Ovary (tissue), 9 donors: ENCODE measurements around the gene NF1. TPM values are rescaled to one million over a fixed set of nuclear protein-coding genes. Genes with fewer than 3 reads are reported as not detected.

Source experiments
- DNase-seq, 5 donors: peaks; one replicate each; pipeline ENCODE4 v3.0.0-alpha.2; 2019 to 2020
- H3K27ac ChIP-seq, 2 donors: fragments of 200-600 bp; one replicate each; pipeline versions ENCODE4 v1.5.1 to v1.8.0; 2019 to 2022
- H3K27me3 ChIP-seq: fragments of 200-600 bp; one replicate; pipeline ENCODE4 v1.8.0; 2022
- H3K36me3 ChIP-seq: fragments of 200-600 bp; sonication (generic); one replicate; pipeline ENCODE4 v1.5.1; 2019
- H3K4me1 ChIP-seq: one replicate; pipeline ENCODE4 v1.8.1; 2013; ENCODE audit warnings: mild to moderate bottlenecking, moderate library complexity; ENCODE audit not compliant: insufficient read depth
- H3K4me3 ChIP-seq: fragments of 200-600 bp; sonication (generic); one replicate; pipeline ENCODE4 v1.5.1; 2017
- H3K9me3 ChIP-seq, 2 donors: fragments of 200-600 bp in 1 of 2; sonication (generic) in 1 of 2; one replicate each; pipeline versions ENCODE4 v1.5.1 to v1.8.1; 2013 to 2019; ENCODE audit warnings: mild to moderate bottlenecking in 1 of 2, moderate library complexity in 1 of 2
- EP300 ChIP-seq: sonication (generic); formaldehyde crosslinking; IDR thresholded peaks from one replicate; pipeline ENCODE4 v1.6.1; 2017; ENCODE audit warnings: antibody characterized with exemption
- POLR2A ChIP-seq: fragments of 450-650 bp; IDR thresholded peaks from one replicate; pipeline ENCODE4 v1.6.1; 2017; ENCODE audit warnings: antibody characterized with exemption, mild to moderate bottlenecking, moderate library complexity
- WGBS, 3 donors: extraction: QIAGEN DNeasy Blood & Tissue Kit in 1 of 3; methylation state at CpG; one replicate each; pipeline versions ENCODE4 v1.1.5 to v1.1.7; 2013 to 2017; 5-methylcytosine and 5-hydroxymethylcytosine counted together
- intact Hi-C, 4 donors: fragments of 100-400 bp; cut with DNase I; formaldehyde crosslinking; loops; one replicate each; pipeline versions ENCODE4 v1.11.0 to v1.15.1; 2022 to 2023
- polyA plus RNA-seq, 2 donors: library from polyadenylated mRNA; stranded (reverse); fragments of 200-250 nt in 1 of 2; fragments of 350-450 nt in 1 of 2; fragmentation: Illumina TruSeq in 1 of 2; extraction: RNeasy Lipid Tissue Mini Kit (QIAGEN cat#74804) in 1 of 2; gene quantifications; one replicate each; pipeline ENCODE4 v1.2.3, GENCODE V29; 2013 to 2014
- total RNA-seq, 7 donors: library from RNA; depleted of rRNA in 2 of 7; stranded (reverse); fragments of >200 nt in 2 of 7; fragmentation: NEBNext Ultra II Directional in 3 of 7; extraction: Animal tissue kit (Norgen Biotek cat#: 25700) in 3 of 7; gene quantifications; one replicate each; pipeline versions ENCODE4 v1.1.0 to v1.2.4, GENCODE V29; 2016 to 2023
- TF ChIP-seq, protein P1 (sequence below), 3 donors: fragments of 450-650 bp in 2 of 3; fragments of 200-600 bp in 1 of 3; IDR thresholded peaks; one replicate each; pipeline versions ENCODE4 v1.5.1 to v1.8.0; 2016 to 2022; ENCODE audit warnings: antibody characterized with exemption in 3 of 3, mild to moderate bottlenecking in 1 of 3
- donor health status: DM: no; HTN: no; CAD: no; lungs with moderate emphysema.
- donor health status: DM: no; HTN: no; CAD: no.
- donor health status: Bipolar disorder and iron deficiency.
- donor health status: DM: yes; HTN: yes; CAD: no.
- donor health status: DM: no; HTN: no; CAD: no.
- donor health status: DM: yes; HTN: yes; CAD: no.

The NF1 gene
- total and polyA plus RNA-seq, 9 donors: 11.1 to 62.0 (median 57.0) TPM

DNA sequence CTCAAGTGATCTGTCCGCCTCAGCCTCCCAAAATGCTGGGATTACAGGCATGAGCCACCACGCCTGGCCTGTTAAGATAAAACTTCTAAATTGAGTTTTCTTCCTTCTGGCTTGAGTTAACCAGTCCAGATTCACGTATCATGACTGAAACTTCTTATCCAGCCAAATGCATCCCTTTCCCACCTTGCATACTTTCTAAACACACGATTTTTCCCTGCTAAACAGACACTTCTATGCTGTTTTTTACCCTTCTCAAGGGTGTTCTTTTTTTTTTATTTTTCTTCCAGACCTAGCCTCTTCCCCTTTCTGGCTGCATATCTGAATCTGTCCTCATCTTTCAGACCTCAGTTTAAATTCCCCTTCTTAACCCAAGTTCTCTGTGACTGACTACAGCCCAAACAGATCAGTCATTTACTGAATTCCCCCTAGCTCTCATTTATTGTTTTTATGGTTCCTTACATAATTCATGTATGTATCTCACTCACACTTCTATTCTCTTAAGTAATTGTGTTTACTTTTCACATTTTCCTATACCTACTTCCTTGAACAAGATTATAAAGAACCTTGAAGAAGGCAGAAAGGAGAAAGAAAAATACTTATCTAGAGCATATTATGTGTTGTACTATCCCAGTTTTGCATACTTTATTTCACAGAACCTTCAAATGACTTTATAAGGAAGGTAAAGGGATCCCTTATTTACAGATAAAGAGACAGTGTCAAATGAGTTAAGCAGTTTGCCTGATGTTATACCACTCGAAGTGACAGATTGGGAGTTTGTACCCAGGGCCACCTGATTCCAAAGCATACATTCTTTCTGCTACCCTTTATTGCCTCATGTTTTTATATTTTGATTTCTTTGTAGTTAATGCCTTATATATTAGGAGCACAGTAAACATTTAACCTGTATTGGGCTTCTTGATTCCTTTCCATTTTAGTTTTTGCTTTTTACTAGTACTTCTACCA, 213.9 kb downstream of the NF1 start:
- TF ChIP-seq POLR2A (no peak), EP300 (no peak)
- TF ChIP-seq, protein P1, sequence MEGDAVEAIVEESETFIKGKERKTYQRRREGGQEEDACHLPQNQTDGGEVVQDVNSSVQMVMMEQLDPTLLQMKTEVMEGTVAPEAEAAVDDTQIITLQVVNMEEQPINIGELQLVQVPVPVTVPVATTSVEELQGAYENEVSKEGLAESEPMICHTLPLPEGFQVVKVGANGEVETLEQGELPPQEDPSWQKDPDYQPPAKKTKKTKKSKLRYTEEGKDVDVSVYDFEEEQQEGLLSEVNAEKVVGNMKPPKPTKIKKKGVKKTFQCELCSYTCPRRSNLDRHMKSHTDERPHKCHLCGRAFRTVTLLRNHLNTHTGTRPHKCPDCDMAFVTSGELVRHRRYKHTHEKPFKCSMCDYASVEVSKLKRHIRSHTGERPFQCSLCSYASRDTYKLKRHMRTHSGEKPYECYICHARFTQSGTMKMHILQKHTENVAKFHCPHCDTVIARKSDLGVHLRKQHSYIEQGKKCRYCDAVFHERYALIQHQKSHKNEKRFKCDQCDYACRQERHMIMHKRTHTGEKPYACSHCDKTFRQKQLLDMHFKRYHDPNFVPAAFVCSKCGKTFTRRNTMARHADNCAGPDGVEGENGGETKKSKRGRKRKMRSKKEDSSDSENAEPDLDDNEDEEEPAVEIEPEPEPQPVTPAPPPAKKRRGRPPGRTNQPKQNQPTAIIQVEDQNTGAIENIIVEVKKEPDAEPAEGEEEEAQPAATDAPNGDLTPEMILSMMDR (IDR thresholded peaks at IDR 0.05): no peak
- H3K4me3 ChIP-seq: no peak overlapping the region
- H3K4me1 ChIP-seq: no peaks in the 10 kb centered on the region
- intact Hi-C loops: no loop called here
- DNase-seq: no peak
- H3K27me3 ChIP-seq: no peaks in the 10 kb centered on the region
- WGBS, 3 donors: 79 to 85% (median 81%) methylated on average over 5 of the region's 5 CpGs
- no peaks in the 10 kb centered on the region for H3K9me3 ChIP-seq
- no peak overlapping the region for H3K27ac ChIP-seq
- no peaks in the 10 kb centered on the region for H3K36me3 ChIP-seq

- TF ChIP-seq POLR2A (no peak), EP300 (no peak)
- TF ChIP-seq, protein P1 (IDR thresholded peaks at IDR 0.05): no peak
- no peaks in the 10 kb centered on the region for H3K27me3 ChIP-seq
- H3K4me1 ChIP-seq: no peaks in the 10 kb centered on the region
- intact Hi-C loops: no loop called here
- no peak overlapping the region for H3K4me3 ChIP-seq
- H3K27ac ChIP-seq: no peak overlapping the region
- H3K36me3 ChIP-seq: no peaks in the 10 kb centered on the region
- no peaks in the 10 kb centered on the region for H3K9me3 ChIP-seq
- no peak for DNase-seq
- 93 to 95% (median 94%) methylated on average over 2 of the region's 2 CpGs for WGBS, 3 donors
Observed at GRCh38 chr17:31309556-31309955, 214.8 kb downstream of the NF1 start.

GRCh38 chr17:31310260-31310659, 215.5 kb downstream of the NF1 start:
- intact Hi-C loops: no loop called here
- no peak for DNase-seq
- H3K9me3 ChIP-seq: no peaks in the 10 kb centered on the region
- no peak overlapping the region for H3K27ac ChIP-seq
- no peak overlapping the region for H3K4me3 ChIP-seq
- H3K4me1 ChIP-seq: no peaks in the 10 kb centered on the region
- TF ChIP-seq EP300: no peak
- TF ChIP-seq POLR2A: no peak
- TF ChIP-seq, protein P1 (IDR thresholded peaks at IDR 0.05): no peak
- no peaks in the 10 kb centered on the region for H3K36me3 ChIP-seq
- no peaks in the 10 kb centered on the region for H3K27me3 ChIP-seq
- 44 to 89% (median 67%) methylated on average over 2 of the region's 2 CpGs for WGBS, 3 donors

DNA sequence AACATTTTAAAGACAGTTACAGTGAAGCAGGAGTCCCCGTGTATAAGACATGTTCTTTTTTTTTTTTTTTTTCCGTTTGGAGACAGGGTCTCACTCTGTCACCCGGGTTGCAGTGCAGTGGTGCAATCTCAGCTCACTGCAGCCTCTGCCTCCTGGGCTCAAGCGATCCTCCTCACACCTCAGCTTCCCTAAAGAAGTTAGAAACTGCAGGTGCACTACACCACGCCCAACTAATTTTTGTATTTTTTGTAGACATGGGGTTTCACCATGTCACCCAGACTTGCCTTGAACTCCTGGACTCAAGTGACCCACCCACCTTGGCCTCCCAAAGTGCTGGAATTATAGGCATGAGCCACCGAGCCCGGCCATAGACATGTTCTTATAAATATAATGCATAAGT, 216.1 kb downstream of the NF1 start:
- no peaks in the 10 kb centered on the region for H3K27me3 ChIP-seq
- no peaks in the 10 kb centered on the region for H3K4me1 ChIP-seq
- no peaks in the 10 kb centered on the region for H3K36me3 ChIP-seq
- no peak overlapping the region for H3K27ac ChIP-seq
- intact Hi-C loops: no loop called here
- no peak overlapping the region for H3K4me3 ChIP-seq
- WGBS, 3 donors: 82 to 88% (median 87%) methylated on average over 7 of the region's 7 CpGs
- no peaks in the 10 kb centered on the region for H3K9me3 ChIP-seq
- DNase-seq: no peak
- TF ChIP-seq EP300 (no peak), POLR2A (no peak)
- TF ChIP-seq, protein P1 (IDR thresholded peaks at IDR 0.05): no peak
